ENCODE results near the gene CHI3L2.
"Not testable (repeated sequence)": the region's sequence is repeated elsewhere in the genome, so short reads cannot be mapped to it uniquely, and the experiment has no call there.

Gene CHI3L2

GRCh38 chr1:111202707-111203623 is 24.5 kb upstream of the CHI3L2 start:
- DNase-seq = no peak

GRCh38 chr1:111203681-111204200 is 23.8 kb upstream of the CHI3L2 start:
- no peak for DNase-seq

DNA sequence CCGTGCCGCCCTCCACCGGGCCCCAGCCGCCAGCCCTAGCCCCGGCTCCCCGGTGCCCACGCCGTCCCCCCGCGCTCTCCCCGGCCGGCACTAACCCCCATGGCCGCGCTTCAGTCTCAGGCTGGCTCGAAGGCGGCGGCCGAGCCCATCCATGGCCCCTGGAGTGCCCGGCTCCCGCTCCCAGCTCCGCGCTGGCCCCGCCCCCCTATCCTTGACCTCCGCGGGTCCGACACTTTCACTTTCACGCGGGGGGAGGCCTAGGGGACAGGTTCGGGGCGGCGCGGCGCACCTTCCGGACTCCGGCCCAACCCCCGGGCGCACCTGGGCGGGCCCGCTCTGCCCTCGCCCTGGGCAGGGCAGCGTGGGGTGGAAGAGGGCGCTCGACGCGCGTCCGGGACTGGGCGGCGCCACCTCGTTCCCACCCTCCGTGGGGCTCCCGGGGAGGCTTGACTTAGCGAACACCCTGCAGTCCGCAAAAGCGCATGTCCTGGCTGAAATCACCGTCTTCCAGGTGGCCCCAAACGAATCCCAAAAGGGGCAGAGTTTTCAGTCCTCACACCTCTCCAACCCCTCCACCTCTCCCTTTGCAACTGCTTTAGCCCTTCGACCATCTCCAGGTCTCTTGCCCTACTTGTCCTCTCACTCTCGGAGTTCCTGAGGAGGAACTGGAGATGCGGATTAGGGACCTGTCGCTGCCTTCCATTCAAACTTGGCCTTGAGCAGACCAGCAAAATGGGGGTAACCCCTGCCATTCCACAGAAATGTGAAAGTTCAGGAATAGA is 23.1 kb upstream of the CHI3L2 start:
- no peak for DNase-seq

DNA sequence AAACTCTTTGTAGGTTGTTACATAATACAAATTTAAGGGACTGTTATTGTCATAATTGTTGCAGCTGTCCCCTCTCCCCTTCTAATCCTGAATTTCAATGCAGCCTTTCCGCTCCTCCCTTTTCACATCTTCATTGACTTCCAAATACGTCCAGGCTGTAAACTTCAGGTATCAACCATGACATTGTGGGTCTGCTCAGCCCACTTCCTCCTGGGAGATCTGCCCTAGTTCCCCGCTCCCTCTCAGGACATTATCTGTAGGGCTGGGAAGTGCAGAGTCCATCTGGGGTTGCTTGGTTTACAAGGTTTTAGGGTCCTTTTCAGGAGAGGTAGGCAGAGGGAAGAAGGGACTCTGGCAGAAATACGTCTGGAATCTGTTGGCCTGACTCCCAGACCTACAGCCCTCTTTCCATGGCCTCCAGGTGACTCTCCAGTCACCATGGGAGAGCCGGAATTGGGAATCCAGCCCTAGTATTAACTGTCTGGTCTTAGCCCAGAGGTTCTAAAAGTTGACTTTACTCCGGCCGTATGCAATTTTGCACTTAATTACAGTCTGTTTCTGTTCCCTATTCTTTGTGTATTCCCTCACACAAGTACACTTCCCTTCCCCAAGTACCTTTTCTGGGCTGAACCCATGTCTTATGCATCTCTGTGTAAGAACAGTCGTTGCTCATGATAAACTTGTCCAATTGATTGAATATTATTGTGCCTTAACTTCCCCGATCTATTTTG is 22.4 kb upstream of the CHI3L2 start:
- DNase-seq = no peak

GRCh38 chr1:111205714-111206050 is 21.8 kb upstream of the CHI3L2 start:
- no peak for DNase-seq

DNA sequence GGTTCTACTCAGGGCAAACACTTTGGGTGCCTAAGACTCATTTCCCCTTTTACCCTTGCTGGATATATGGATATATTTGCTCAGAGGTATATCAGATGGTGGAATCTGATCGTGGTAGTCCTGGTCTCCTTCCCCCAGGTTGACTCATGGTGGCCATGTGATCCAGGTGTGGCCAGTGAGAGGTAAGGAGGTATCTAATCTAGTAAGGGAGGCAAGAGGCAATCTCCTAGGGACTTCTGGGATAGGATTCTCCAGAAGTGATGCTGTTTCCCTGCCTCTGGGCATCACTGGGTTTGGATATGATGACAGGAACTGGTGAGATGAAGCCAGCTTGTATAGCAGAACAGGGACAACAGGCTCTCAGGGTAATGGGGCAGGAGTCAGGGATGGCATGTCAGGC is 18.6 kb upstream of the CHI3L2 start:
- DNase-seq = no peak

GRCh38 chr1:111209622-111210021 is 17.9 kb upstream of the CHI3L2 start:
- DNase-seq = no peak

- DNase-seq = no peak
Measured at GRCh38 chr1:111211921-111212320, 15.6 kb upstream of the CHI3L2 start.

DNA sequence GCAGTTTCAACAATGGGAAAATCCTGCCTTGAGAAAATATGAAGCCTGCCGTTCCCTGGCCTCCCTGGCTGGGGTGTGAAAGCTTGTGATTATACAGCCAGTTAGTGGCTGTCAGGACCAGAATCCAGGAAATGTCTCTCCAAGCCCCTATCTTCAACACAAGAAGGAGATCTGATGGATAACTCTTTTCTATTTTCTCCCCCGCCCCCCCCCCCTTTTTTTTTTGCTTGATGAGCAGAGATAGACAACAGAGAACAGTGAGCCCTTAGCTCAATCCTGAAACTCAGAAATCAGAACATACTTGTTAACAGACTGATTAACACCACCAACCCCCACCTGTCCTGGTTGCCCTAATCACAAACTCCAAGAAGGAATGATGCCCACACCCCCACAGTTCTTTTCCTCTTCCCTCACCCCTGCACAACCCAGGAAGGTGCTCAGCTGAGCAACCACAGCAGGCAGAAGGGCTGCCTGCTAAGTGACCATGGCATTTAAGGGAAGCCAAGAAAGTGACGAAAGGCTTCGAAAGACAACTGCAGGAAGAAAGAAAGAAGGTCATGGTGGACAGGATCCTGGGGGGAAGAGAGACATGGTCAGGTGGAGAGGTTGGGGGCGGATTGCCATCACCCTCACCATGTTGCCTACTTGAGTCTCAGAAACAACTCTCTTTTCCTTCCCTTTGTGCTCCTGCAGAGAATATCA is 14.7 kb upstream of the CHI3L2 start:
- DNase-seq = no peak

DNA sequence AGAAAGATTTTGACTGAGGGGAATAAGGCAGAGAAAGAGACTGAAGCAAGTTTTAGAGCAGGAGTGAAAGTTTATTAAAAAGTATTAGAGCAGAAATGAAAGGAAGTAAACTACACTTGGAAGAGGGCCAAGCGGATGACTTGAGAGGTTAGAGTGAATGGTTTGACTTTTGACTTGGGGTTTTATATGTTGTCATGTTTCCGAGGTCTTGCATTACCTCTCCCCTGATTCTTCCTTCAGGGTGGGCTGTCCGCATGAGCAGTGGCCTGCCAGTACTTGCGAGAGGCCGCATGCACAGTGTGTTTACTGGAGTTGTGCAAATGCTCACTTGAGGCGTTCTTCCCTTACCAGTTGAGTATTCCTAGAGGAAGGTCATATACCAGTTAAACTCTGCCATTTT is 14.1 kb upstream of the CHI3L2 start:
- DNase-seq = no peak

DNA sequence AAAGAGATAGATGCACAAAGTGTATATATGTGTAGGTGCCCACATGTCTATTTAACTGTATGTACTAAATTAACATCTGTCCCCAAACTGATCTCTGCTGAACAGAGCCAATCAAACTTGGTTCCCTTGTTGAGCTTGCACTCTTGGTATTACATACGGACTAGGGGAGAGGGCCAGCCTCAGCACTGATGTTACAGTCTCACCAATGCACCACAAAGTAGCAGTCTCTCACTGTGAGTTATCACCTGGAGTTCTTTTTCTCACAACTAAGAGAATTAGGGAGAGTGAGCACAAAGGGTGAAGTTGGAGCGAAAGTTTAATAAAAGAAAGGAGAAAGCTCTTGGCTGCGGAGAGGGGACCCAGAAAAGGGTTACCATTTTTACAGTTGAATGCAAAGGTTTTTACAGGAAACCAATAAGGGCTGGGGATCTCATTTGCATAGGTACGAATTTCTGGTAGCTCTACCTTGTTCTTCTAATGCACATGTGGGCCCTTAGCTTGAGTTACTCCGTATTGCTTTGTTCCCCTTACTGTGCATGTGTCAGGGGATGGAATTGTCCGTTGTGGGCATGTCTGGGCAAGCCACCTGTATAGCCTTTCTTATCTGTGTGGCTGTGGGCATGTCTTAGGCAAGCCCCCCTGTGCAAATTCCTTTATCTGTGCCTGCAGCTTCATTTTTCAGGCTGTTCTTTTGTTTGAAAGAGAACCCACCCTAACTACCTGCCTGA is 13.3 kb upstream of the CHI3L2 start:
- no peak for DNase-seq

DNA sequence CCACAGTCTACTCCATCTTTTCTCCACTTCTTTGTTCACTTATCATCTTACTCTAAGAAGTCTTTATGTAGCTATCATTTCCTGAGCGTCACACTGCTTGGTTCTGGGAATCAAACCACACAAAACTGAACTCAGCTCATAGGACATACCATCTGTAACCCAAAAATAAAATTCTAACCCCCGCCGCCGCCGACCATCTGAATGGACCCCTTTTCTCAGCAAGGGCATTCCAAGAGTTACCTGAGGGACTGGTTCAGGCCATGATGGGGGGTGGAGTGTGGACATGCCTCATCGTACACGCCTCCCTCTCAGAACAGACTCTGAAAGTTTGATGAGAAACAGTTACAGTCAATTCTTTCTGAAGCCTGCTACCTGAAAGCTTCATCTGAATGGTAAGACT is 12.6 kb upstream of the CHI3L2 start:
- no peak for DNase-seq

GRCh38 chr1:111215285-111215684 is 12.2 kb upstream of the CHI3L2 start:
- not testable (repeated sequence) for DNase-seq

DNA sequence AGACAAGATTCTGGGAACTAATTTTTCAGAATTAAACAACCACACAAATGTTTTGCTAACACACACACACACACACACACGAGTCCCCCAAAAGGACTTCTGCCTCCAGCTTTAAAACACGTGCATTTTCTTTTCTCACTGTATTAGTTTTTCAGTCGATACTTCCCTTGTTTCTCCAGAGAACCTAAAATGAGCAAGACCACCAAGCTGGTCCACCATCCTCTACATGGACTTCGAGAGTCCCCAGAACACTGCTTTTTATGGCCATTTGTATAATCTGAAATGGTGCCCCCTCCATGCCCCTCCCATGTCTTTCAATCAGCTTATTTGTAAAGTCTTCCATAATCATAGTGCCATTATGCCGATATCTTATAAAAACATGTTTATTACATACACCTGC is 10.8 kb upstream of the CHI3L2 start:
- no peak for DNase-seq

DNA sequence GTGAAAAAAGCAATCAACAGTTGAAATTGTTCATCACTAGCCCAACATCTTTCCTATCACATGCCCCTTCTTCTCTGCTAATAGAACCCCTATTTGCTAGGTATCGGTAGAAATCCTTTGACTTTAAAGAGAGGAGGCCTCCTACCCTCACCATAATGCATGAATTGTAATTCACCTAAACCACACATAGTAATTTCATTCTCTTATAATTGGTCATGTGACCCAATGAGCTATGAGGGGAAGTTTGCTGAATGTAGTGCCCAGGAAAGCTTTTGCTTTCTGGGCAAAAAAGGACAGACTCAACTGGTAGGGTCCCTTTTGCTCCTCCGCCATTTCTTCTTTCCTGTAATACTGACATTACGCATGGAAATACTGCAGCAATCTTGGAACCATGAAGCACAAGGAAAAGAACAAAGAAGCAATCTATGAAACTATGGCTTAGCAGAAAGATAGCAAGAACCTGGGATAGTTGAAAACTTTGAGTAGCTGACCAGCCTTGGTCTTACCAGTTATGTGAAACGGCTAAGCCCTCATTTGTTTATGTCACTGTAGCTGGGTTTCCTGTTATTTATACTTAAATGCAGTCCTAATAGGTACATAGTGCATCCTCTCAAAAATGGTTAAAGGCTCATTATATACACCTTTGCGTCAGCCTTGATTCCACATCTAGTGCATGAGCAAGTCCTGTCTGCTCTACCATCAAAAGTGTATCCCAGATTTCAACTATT is 10.2 kb upstream of the CHI3L2 start:
- no peak for DNase-seq

DNA sequence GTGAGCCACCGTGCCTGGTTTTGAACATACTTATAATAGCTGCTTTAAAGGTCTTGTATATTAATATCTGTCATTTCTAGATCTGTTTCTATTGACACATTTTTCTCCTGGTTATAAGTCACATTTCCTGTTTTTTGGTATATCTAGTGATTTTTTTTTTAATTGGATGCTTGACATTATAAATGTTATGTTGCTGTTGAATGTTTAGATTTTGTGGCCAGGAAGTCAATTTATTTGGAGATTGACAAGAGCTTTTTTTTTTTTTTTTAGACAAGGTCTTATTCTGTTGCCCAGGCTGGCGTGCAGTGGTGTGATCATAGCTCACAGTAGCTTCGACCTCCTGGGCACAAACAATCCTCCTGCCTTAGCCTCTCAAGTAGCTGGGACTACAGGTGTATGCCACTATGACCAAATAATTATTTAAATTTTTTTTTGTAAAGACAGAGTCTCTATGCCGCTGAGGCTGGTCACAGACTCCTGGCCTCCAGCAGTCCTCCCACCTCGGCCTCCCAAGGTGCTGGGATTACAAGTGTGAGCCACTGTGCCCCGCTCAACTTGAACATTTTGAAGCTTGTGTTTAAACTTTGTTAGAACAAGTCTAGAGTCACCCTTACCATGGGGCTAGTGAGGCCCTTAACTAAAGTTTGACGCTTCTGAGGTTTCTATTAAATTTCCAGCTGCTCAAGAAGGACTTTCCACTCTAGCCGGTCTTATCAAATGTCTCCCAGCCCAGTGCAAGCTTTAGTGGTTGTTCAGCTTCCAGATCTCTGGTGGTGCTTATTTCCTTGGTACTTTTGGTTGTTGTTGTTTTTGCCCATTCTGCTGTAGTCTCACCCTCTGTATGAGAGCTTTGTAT is 8.6 kb upstream of the CHI3L2 start:
- no peak for DNase-seq

DNA sequence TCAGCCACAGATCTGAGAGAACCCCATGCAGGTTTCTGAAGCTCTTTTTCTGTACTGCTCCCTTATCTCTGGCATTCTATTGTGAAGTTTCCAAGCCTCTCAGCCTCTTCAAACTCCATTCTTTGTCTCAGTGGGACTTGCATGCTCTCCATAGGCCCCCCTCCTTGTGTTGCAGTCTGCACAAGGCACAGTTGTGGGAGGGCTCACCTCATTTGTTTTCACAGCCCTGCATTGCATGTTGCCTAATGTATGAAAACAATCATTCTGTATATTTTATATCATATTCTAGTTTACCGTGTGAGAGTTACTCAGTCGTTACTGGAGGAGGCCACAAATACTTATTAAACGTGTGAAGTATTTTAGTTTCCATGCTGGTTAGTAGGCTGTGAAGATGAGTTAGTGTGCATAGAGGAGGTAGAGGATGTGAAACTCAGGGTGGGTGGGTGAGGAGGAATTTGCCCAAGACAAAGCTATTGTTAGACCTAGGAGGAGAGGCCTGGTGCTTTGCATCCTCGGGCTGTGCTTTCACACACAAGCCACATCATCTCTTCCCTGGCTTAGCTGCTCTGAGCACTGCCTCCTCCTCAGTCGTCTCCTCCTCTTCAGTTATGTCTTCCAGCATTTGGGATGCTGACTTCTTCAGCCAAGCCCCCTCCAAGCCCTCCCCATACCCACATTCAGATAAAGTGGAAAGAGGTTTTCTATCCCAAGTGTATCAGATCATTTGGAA is 7.8 kb upstream of the CHI3L2 start:
- no peak for DNase-seq

DNA sequence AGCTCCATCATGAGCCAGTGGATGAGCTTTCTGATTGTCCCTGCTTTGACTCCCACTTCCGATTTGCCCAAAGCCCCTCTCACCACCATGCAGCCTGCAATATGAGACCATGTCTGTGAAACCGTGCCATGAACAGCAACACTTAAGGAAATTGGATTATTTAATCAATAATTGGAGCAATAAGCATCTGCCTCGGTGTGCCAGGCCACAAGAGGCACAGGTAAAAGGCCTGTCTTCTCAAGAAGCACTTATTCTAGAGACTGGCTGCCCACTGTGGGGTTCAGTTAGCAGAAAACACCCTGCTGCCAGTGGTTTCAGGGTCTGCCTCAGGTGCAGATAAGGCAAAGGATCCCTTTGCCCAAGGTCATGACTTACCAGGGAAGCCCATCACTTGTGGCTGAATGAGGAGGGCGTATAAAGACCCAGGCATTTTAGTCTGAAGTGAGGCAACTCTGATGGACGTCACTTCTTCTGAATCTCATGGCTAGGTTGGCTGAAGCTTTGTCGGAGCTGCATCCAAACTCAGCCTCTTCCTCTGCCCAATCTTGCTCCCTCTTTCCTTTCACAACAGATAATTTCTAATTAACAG is 7.1 kb upstream of the CHI3L2 start:
- DNase-seq = no peak

DNA sequence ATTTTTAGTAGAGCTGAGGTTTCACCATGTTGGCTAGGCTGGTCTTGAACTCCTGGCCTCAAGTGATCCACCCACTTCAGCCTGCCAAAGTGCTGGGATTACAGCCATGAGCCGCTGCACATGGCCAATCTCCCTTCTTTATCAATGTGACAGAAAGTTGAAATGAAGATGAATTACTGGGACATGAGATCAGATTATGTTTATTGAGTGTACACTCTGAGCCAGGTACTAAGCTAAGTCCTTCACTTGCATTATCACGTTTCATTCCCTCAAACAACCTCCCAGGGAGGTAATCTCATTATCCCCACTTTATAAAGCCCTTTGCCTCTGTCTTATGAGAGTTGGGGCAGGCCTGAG is 6.3 kb upstream of the CHI3L2 start:
- no peak for DNase-seq
